RWPE2 (cell line): ENCODE data around the gene POLD4.

Experiments used
- ATAC-seq: fragments of 200-7000 bp; cut with Tn5 transposase; 3 replicates; pipeline ENCODE4 v1.9.1; 2021; ENCODE audit warnings: low read depth
- DNase-seq: peaks from one replicate; pipeline ENCODE4 v3.0.0-alpha.2; 2020; ENCODE audit warnings: low spot score
- H3K27ac ChIP-seq: fragments of 450-650 bp; 2 replicates; pipeline ENCODE4 v1.5.1; 2017; ENCODE audit warnings: mild to moderate bottlenecking; ENCODE audit not compliant: poor library complexity, severe bottlenecking
- H3K27me3 ChIP-seq: fragments of 250-450 bp; sonication (Bioruptor Pico); 2 replicates; pipeline ENCODE4 v1.5.1; 2021; ENCODE audit warnings: mild to moderate bottlenecking, moderate library complexity; ENCODE audit not compliant: insufficient read depth, poor library complexity, severe bottlenecking
- H3K36me3 ChIP-seq: fragments of 250-450 bp; sonication (Bioruptor Pico); 2 replicates; pipeline ENCODE4 v1.5.1; 2020; ENCODE audit warnings: low read depth, mild to moderate bottlenecking, moderate library complexity
- H3K4me1 ChIP-seq: fragments of 250-450 bp; sonication (Bioruptor Pico); 2 replicates; pipeline ENCODE4 v1.5.1; 2021; ENCODE audit warnings: mild to moderate bottlenecking, moderate library complexity; ENCODE audit not compliant: insufficient read depth, poor library complexity, severe bottlenecking
- H3K4me3 ChIP-seq: fragments of 250-450 bp; sonication (Bioruptor Pico); 2 replicates; pipeline ENCODE4 v1.5.1; 2021; ENCODE audit warnings: mild to moderate bottlenecking, moderate library complexity; ENCODE audit not compliant: severe bottlenecking
- H3K9me3 ChIP-seq: fragments of 250-450 bp; sonication (Bioruptor Pico); 2 replicates; pipeline ENCODE4 v1.5.1; 2021; ENCODE audit warnings: mild to moderate bottlenecking, moderate library complexity; ENCODE audit not compliant: severe bottlenecking
- CTCF ChIP-seq: fragments of 450-650 bp; IDR thresholded peaks from one replicate; pipeline ENCODE4 v1.5.1; 2017; ENCODE audit warnings: mild to moderate bottlenecking, moderate library complexity; ENCODE audit not compliant: poor library complexity, severe bottlenecking

POLD4 gene

GRCh38 chr11:67376063-67376820 is 22.9 kb upstream of the POLD4 start:
- Histone ChIP-seq H3K4me3 (no peak overlapping the region), H3K9me3 (no peaks in the 10 kb centered on the region), H3K4me1 (peaks cover 30% of the 10 kb centered on the region), H3K36me3 (no peaks in the 10 kb centered on the region), H3K27me3 (no peaks in the 10 kb centered on the region), H3K27ac (no peak overlapping the region)
- no peak for TF ChIP-seq CTCF
- ATAC-seq (no peak), DNase-seq (no peak)

GRCh38 chr11:67375320-67376055 is 22.1 kb upstream of the POLD4 start:
- Histone ChIP-seq H3K4me1 (peaks cover 30% of the 10 kb centered on the region), H3K27ac (peak overlapping the region; percentile 89), H3K9me3 (no peaks in the 10 kb centered on the region), H3K36me3 (no peaks in the 10 kb centered on the region), H3K4me3 (no peak overlapping the region), H3K27me3 (no peaks in the 10 kb centered on the region)
- DNase-seq (no peak), ATAC-seq (no peak)
- TF ChIP-seq CTCF = no peak

GRCh38 chr11:67374571-67375281 is 21.4 kb upstream of the POLD4 start:
- Histone ChIP-seq H3K27me3 (no peaks in the 10 kb centered on the region), H3K9me3 (no peaks in the 10 kb centered on the region), H3K27ac (peak overlapping the region; percentile 89), H3K4me3 (peak overlapping the region; percentile 65), H3K4me1 (peaks cover 28% of the 10 kb centered on the region), H3K36me3 (no peaks in the 10 kb centered on the region)
- no peak for DNase-seq
- ATAC-seq = no peak
- TF ChIP-seq CTCF = no peak

GRCh38 chr11:67373648-67374570 is 20.6 kb upstream of the POLD4 start:
- H3K9me3 ChIP-seq = no peaks in the 10 kb centered on the region
- peaks cover 20% of the 10 kb centered on the region for H3K4me1 ChIP-seq
- peak overlapping the region; percentile 89 for H3K27ac ChIP-seq
- DNase-seq (peak; percentile 87), ATAC-seq (peak; percentile 59)
- no peaks in the 10 kb centered on the region for H3K27me3 ChIP-seq
- H3K36me3 ChIP-seq = no peaks in the 10 kb centered on the region
- peak overlapping the region; percentile 65 for H3K4me3 ChIP-seq
- TF ChIP-seq CTCF = peak; percentile 30
